Measurements from ENCODE around the gene APMAP.

The APMAP gene

DNA sequence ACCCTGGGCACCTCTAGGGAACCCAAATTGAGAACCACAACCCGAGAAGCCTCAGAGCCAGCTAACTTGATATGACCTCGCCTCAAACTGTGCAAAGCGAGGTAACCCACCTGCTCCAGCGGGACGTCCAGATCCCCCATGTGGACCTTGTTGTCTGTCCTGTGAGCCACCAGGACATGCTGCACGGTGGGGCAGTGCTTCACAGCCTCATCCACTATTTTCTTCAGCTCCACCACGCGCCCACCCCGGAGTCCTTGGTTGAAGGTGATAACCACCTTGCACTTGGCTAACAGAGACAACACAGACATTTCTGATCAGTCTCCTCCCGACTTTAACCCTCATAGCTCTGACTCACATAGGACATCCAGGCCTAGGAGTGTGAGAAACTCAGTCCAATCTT, 30.8 kb upstream of the APMAP start:
- DNase-seq: no peak

DNA sequence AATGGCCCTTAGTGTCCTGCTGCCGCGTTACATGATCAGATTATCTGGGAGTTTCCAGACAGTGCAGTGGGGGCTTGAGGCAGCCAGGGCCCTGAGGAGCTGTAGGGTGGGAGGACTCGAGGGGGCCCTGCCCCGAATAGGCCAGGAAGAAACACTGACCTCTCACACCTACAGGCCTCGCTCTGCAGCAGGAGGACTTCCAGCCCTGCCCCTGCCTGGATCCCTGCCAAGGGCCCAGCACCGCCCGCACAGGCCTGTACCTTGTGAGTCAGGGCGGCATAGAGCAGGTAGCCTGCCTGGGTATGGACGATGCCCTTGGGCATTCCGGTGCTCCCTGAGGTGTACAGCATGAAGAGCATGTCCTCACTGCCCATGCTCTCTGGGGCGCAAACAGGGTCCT, 30.1 kb upstream of the APMAP start:
- no peak for DNase-seq

DNA sequence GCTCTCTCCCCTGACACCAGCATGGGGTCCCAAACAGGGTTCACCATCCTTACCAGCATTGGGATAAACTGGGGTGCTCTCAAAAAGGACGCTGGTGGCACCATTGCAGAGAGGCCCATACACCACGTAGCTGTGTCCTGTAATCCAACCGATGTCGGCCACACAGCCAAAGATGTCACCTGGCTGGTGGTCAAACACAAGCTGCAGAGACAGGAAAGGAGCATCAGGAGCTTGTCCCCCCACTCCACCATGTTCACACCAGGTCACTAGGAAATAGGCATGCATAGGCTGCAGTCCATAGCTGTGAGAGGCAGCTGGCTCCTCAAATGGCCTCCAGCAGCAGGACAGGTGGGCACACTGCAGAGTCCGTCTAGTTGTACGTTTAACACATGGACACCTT, 28.8 kb upstream of the APMAP start:
- DNase-seq: no peak

DNA sequence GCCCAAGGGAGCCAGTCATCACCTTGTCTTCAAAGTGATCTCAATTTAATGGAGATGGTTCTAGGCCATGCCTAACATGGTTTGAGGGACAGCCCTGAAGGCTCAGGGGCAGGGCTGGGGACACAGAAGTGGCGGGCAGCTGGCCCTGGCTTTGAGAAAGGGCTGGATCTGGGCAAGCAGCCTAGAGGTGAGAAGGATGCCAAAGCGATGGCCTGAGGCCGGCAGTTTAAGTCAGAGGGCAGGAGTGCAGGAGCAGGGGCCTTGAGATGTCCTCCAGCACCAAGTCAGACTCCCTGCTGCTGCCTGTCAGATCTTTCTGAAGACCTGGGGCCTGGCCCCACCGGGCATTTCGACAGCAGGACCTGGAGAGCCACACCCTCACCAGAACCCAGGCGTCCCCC, 28.4 kb upstream of the APMAP start:
- DNase-seq: no peak

DNA sequence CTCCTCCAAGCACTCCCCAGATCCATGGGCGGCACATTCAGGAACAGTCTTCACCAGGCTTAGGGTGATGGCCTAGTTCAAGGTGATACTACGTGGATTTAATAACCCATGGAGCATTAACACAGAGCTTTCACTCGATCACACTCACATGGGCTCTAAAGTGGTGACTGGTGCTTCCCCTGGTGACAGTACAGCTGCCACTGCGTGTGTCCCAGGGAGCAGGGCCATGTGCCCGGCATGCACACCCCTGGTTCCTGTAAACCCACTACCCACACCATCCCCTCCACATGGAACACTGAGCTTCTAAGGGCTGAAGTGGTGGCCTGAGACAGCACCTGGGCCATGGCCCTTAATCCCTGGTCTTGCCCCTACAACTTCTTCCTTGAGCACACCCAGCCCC, 27.8 kb upstream of the APMAP start:
- no peak for DNase-seq

DNA sequence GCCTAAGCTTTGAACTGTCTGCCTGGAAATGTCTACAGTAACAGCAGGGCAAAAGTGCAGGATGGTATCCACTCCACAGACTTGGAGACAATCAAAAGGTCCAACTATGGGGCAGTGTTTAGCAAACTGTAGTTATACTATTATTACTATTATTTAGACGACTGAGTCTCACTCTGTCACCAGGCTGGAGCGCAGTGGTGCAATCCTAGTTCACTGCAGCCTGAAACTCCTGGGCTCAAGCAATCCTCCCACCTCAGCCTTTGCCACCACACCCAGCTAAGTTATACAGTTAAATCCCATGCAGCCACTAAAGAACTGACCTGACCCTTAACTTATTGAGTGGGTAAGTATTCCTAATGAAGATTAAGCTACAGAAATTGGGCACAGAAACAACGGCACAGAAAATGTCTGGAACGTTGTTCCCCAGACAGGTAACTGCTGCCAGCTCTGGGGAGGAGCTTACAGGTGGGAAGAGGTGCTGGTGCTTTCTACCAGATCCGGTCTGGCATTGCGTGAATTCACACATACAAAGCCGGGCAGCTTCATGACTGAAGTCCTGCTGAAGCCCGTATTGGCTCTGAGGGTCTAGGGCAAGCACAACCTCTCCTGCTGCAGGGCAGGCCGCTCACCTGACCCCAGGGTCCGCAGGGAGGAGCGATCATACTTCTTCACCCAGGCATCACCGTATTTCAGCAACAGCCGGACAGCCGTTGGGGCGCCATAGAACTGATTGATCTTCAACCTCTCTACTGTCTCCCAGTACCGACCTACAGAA, 27.0 kb upstream of the APMAP start:
- DNase-seq: no peak

DNA sequence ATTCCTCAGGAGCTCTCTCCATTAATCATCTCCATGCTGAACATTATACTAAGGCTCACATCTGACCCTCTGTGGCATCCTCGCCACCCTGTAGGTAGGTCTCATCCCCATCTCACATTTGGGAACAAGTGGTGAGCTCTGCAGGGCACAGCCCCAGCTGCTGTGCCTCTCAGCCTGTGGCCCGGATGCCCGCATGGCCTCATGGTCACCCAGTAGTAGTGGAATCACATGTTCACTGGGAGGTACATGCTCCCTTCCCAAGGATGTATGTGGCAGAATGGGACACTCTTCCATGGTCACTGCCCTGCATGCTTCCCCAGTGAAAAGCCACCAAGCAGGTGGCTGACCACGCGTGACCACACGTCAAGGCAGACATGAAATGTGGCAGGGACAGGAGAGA, 26.3 kb upstream of the APMAP start:
- no peak for DNase-seq

DNA sequence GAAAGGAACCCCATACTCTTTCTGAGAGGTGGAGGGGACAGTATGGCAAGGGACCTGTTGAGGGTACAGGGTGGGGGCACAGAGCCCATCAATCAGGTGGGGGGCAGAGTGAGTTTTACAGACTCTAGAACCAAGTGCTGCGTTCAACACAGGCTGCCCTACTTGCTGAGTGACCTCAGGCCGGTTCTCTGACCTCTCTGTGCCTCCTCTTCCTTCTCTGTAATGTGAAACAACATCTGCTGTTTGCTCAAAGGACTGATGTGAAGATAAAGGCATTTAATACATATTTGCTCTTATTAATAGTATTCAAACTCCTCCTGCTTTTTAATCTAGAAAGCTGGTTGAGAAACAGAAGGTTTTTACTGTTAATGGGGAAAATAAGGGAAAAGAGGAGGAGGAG, 25.9 kb upstream of the APMAP start:
- DNase-seq: no peak

DNA sequence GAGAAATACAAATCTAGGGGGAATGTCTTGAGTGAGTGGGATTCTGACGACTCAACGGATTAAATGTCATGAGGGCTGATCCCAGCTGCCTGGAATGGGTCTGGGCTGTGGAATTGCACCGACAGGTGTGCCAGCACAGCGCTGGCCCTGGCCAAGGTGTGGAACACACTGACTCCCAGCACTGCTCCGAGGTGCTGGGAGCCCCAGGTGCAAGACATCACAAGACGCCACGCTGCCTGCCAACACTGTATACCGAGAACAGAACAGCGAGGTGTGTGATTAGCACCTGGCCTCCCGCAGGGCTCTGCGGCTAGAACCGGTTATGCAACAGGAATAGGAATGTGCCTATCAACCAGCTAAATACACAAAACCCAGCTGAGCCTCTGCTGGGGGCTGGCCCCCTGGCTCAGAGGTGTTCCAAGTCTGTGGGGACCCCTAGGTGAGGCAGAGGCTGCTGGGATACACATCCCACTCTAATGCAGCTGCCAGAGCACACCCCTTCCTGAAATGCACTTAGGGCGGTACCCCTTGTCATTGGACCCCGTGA, 24.8 kb upstream of the APMAP start:
- DNase-seq: peak; percentile 75

DNA sequence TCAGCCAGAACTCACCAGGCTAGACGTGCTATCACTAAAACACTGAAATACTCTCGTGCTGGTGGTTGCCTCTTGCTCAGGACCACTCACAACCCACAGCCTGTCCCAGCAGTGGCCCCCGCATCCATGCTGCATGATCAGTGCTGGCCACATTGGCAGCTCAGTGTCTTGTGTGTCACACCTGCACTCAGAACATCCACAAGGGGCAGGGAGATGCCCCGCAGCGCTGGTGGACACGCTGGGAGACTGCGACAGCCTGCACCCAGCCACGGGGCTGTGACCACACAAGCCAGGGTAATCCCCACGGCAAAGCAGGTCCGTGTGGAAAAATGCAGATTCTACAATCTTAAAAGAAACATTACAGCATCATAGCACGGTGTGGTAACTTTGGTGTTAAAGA, 23.9 kb upstream of the APMAP start:
- DNase-seq: no peak

DNA sequence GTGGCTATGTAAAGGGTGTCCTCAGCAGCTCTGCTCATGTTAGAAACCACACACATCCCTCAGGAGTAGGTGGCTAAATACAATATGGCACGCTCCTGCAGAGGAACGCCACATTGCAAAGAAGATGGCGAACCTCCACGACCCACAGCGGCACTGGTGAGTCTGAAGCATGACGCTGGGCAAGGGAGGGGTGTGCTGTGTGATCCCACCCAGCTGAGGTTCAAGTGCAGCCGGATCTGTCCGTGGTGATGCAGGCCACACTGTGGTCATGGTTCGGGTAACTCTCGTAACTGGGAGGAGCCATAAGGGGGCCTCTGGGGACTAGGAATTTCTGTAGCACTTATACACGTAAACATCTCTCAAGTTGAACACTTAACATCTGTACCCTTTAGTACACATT, 23.4 kb upstream of the APMAP start:
- DNase-seq: no peak

DNA sequence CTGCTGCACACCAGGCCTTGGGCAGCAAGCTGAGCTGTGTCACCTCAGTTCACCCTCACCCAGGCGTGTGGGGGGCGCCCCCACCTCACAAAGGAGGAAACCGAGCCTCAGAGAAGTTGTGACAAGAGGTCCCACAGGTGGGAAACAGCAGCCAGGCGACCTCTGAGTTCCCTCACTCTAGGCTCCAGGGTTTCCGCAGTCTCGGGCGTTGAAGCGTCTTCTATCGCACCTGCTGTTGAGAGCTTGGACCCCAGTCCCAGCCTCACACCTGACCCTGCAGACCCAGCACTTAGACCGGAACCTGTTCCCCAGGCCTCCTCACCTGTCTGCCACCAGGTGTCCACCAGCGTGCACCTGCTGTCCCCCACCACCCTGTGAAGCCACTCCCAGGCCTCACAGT, 22.3 kb upstream of the APMAP start:
- DNase-seq: peak; percentile 62

DNA sequence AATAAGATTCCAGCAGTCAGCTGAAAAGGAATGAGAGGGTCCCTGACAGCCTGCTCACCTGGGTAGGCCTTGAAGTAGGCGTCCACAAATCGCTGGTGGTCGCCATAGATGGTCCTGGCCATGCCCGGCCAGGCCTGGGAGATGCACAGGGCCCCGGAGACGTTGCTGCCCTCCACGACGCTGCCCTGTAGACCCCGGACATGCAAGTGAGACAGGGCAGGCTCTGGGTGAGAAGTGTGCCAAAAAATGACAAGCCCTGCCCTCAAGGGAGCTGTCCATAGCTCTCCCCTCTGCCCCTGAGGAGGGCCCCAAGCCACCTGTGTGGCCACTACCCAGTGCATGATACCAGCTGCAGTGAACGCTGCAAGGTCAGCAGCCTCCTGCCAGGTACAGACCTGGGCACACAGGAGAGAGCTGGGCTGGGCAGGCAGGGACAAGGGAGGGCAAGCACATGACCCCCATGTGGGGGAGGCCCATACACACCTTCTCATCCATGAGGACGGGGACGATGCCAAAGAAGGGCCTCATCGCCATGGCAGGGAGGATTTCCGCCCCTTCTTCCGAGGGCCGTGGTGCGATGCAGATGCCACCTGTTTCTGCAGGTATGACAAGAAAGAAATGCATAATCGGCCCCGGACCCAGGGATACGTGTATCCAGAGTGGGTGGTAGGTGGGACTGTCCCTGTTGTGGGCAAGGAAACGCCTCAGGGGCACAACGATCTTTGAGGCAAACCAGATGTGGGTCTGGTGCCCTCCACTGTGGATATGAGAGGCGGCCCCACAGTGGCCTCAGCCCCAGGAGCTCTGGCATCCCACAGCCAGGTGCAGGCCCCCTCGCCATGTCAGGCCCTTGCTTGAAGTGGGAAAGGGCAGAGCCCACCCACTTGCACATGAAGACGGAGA, 21.2 kb upstream of the APMAP start:
- DNase-seq: no peak

DNA sequence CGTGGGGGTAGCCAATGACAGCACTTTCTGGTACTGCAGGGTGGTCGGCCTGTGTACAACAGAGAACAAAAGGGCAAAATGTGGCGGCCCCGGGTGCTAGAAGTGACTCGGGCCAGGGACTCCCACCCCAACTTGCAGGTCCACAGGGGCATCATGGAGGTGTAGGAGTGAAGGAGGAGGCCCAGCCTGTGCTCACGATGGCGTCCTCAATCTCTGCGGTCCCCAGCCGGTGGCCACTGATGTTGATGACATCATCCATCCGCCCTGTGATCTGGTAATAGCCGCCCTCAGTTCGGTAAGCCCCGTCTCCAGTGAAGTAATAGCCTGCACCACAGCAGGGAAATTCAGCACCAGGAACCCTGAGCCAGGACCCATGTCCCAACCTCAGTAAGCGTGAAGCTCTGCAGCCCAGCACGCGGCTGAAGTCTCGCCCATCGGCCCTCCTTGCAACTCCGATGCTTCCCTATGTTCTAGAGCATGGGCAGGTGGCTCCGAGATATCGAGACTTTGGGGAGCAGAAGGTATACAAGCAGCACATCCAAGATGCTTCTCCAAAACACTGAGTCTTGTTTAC, 20.2 kb upstream of the APMAP start:
- DNase-seq: no peak

DNA sequence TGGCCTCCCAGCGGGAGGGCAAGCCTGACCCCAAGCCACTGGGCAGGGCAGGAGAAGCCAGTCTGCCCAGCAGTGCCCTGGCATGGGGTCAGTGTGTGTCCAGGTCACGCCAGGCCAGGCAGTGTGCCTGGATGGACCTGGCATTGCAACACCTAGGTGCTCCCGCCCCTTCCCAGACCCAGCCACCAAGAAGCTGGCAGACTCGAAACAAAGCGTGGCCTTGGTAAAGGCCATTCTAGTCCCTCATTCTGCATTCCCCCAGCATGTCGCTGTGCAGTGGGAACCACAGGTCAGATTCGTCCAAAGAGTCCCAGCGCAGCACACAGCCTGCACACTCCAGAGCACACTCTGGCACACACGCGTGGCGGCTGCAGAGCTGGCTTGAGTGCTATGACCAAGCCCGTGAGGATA, 19.3 kb upstream of the APMAP start:
- no peak for DNase-seq

DNA sequence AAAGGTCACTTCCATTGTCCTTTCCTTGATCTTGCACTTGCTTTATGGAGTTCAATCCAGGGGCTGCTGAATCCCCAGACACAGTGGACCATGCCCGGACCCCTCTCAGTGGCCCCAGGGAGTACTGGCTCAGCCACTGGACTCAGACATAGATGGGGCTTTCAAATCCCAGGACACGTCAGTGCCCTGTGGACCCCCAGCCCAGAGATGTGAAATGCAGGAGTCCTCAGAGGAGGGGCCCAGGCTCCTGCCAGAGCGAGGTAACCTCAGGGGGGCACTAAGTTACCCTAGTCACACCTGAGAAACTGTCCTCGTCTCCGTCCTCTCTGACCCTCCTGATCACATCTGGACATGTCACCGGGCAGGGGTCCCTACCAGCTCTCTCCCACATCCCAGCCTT, 18.7 kb upstream of the APMAP start:
- no peak for DNase-seq

DNA sequence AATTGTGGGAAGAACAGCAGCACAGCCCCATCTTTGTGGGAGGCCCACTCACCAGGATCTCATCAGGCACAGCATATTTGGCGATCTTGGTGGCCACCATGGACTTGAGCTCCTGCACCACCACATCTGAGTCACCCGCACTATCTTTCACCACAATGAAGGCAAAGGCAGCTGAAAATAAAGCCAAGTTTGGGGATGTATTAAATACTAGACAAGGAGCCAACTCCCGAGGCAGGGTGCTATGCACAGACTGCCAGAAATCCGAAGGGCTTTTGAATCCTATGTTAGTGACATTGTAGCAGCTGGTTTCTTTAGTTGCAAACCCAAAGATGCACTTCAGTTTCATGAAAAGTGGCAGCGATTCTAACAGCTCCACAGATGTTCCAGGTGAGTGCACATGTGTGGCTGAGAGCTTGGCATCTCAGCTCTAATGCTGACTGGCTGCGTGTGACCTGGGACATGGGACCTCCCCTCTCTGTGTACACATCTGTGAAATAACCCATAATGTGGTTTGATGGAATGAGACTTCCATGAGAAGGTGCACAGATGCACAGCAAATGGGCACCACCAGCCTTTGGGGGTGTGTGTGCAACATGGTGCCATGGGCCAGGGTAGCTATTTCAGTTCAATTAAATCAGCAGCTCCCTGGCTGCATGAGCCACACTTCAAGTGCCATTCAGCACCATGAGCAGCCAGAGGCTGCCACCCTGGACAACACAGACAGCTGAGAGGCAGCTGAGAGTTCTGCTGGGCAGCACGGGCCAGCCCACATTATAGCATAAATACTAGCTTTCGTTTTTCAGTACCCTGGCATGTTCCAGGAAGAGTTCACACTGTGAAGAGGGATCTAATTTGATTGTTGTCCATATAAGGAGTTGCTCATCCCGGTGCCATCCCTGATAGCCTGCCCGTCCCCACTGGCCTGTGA, 16.9 kb upstream of the APMAP start:
- no peak for DNase-seq

DNA sequence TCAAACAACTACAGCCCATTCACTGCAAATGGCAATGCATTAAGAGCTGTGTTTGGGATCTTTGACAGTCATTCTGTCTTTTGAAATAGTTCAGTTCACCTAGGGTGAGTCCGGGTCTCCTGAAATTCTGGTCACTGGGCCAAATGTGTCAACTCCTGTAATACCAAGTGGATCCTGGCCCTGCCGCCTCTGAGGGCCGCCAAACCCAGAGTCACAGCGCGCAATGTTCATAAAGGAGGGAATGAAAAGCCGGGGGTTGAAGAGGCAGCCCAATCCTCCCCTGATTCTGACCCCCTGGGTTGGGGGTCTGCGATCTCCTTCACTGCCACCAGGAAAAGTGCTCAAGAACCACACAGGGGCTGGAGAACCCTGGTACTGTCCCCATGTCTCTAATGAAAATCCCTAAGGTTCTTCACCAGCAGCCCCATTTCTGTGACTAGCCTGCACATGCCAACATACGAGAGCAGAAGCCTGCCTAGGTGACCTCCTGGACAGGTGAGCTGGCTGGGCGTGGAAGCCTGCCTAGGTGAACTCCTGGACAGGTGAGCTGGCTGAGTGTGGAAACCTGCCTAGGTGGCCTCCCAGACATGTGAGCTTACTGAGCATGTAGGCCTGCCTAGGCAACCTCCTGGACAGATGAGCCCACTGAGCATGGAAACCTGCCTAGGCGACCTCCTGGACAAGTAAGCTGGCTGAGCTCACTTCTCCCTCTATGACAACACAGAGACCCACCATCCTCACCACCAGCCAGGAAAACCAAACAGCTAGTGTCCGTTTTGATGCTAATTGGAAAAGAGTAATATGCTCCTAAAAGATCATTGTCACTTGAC, 16.1 kb upstream of the APMAP start:
- no peak for DNase-seq

DNA sequence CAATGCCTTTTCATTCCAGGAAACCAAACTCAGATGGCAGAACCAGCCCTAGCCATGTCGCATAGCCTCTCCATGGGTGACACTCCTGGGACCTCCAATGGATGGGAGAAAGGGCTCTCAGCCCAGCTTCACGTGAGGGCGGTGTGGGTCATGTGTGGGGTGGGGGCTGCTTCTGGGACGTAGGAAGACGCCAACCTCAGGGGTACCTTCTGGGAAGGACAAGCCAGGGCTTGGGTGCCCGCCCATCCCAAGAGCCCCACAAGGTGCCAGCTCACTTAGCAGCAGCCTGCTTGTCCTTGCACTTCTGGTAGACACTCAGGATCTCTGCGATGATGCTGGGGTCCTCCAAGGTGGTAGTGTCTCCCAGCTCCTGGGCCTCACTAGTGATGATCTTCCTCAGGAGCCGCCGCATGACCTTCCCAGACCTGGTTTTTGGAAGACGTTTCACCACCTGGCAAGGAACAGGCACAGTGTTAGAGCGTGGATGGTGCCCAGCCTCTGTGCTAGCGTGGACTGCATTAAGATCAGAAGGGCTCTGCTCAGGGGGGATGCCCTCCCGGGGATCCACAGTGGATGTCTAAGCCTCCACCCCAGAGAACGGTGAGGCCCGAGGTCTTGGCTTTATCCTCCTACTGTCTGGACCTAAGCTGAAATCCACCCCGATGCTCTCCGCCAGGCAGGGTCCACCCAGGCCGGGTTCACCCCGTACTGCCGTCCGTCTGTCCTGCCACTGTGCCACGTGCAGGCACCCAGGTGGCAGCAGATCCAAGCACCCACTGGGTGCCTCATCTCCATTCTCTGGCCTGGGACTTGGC, 15.1 kb upstream of the APMAP start:
- no peak for DNase-seq

DNA sequence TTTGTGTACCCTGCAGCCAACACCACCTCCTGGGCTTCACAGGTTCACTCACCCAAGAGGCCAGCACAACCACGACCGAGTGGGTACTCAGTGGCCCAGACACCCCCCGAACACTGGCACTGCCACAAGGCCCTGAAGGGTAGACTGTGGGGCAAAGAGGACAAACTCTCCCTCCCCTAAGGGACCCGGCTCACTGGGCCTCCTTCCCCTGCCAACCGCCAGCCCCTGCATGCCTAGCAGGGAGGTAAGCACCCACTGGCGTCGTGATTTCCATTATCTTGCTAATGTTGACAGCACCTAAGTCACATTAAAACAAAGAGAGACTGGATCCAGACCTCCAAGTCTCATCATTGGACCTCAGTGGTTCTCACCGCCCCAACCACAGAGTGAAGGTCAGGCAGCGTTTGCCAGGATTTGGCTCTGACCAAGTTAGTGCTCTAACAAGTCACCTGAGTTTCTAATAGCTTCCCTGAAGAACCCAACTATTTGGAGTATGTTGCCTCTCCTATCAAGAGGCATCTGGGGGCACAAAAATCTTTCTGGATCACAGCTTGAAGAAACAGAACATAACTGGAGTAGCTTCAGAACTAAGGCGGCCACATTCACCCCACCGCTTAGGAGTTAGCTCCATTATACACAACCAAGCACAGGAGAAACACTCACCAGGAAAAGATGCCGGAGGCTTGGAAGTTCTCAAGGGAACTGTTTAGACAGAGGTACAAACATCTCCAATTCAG, 14.0 kb upstream of the APMAP start:
- DNase-seq: no peak
